Nephron progenitor cell (in vitro differentiated cells): ENCODE data around the gene CALHM4.

ENCODE experiments used
- DNase-seq: peaks from one replicate; pipeline ENCODE4 v3.0.0; 2021
- H3K27ac Mint-ChIP-seq: 2 replicates; pipeline ENCODE4 v1.8.0; 2021; ENCODE audit warnings: mild to moderate bottlenecking, moderate library complexity, mixed read lengths
- H3K27me3 Mint-ChIP-seq: 2 replicates; pipeline ENCODE4 v1.8.0; 2021; ENCODE audit warnings: mild to moderate bottlenecking, low read depth, mixed read lengths; ENCODE audit not compliant: poor library complexity
- H3K36me3 Mint-ChIP-seq: 2 replicates; pipeline ENCODE4 v1.8.0; 2021; ENCODE audit warnings: low read depth, mixed read lengths
- H3K4me1 Mint-ChIP-seq: 2 replicates; pipeline ENCODE4 v1.8.0; 2021; ENCODE audit warnings: mixed read lengths
- H3K4me3 Mint-ChIP-seq: 2 replicates; pipeline ENCODE4 v1.8.0; 2021; ENCODE audit warnings: mild to moderate bottlenecking, moderate library complexity, mixed read lengths
- H3K9me3 Mint-ChIP-seq: 2 replicates; pipeline ENCODE4 v1.8.0; 2021; ENCODE audit warnings: mild to moderate bottlenecking, moderate library complexity, mixed read lengths
- CTCF ChIP-seq: fragments of 200-600 bp; sonication (generic); IDR thresholded peaks from 2 replicates; pipeline ENCODE4 v1.5.0; 2021; ENCODE audit warnings: antibody characterized with exemption

The CALHM4 gene

GRCh38 chr6:116533233-116533957, 20.2 kb upstream of the CALHM4 start:
- H3K27ac Mint-ChIP-seq, result no peak overlapping the region
- H3K36me3 Mint-ChIP-seq, result no peaks in the 10 kb centered on the region
- H3K4me3 Mint-ChIP-seq, result no peak overlapping the region
- H3K27me3 Mint-ChIP-seq, result peaks cover 3% of the 10 kb centered on the region
- H3K4me1 Mint-ChIP-seq, result peaks cover 46% of the 10 kb centered on the region
- DNase-seq, result no peak
- H3K9me3 Mint-ChIP-seq, result no peaks in the 10 kb centered on the region
- TF ChIP-seq CTCF, result no peak

- peaks cover 32% of the 10 kb centered on the region for H3K4me1 Mint-ChIP-seq
- H3K27ac Mint-ChIP-seq, result no peak overlapping the region
- H3K9me3 Mint-ChIP-seq, result no peaks in the 10 kb centered on the region
- no peak for DNase-seq
- TF ChIP-seq CTCF, result no peak
- H3K36me3 Mint-ChIP-seq, result no peaks in the 10 kb centered on the region
- peaks cover 6% of the 10 kb centered on the region for H3K27me3 Mint-ChIP-seq
- H3K4me3 Mint-ChIP-seq, result no peak overlapping the region
Observed at GRCh38 chr6:116535109-116535508, 18.4 kb upstream of the CALHM4 start.

GRCh38 chr6:116536216-116536621, 17.3 kb upstream of the CALHM4 start:
- Mint-ChIP-seq H3K36me3 (no peaks in the 10 kb centered on the region), H3K9me3 (no peaks in the 10 kb centered on the region), H3K4me3 (no peak overlapping the region), H3K4me1 (peaks cover 23% of the 10 kb centered on the region), H3K27me3 (peaks cover 9% of the 10 kb centered on the region), H3K27ac (no peak overlapping the region)
- TF ChIP-seq CTCF, result peak; percentile 86
- DNase-seq, result peak; percentile 15

GRCh38 chr6:116542426-116542825, 11.1 kb upstream of the CALHM4 start:
- no peak for DNase-seq

GRCh38 chr6:116543149-116543548, 10.4 kb upstream of the CALHM4 start:
- no peak for TF ChIP-seq CTCF
- H3K27me3 Mint-ChIP-seq, result peaks cover 16% of the 10 kb centered on the region
- no peaks in the 10 kb centered on the region for H3K9me3 Mint-ChIP-seq
- no peak overlapping the region for H3K4me3 Mint-ChIP-seq
- DNase-seq, result no peak
- H3K27ac Mint-ChIP-seq, result no peak overlapping the region
- H3K36me3 Mint-ChIP-seq, result no peaks in the 10 kb centered on the region
- H3K4me1 Mint-ChIP-seq, result peaks cover 6% of the 10 kb centered on the region

More at GRCh38 chr6:116542426-116542825, 11.1 kb upstream of the CALHM4 start:
- Mint-ChIP-seq H3K4me1 (peaks cover 6% of the 10 kb centered on the region), H3K9me3 (no peaks in the 10 kb centered on the region), H3K36me3 (no peaks in the 10 kb centered on the region), H3K27ac (no peak overlapping the region), H3K4me3 (no peak overlapping the region), H3K27me3 (peaks cover 17% of the 10 kb centered on the region)
- TF ChIP-seq CTCF, result no peak

- Mint-ChIP-seq H3K9me3 (no peaks in the 10 kb centered on the region), H3K4me3 (no peak within 1 kb of the TSS)
Observed at GRCh38 chr6:116545651-116546050, 7.9 kb upstream of the CALHM4 start, which contains the start of gene TRAPPC3L. Gene TRAPPC3L, minus strand, starts transcription at chr6:116545684. Its CDS starts 170 bp downstream, at chr6:116545514.

More at GRCh38 chr6:116545651-116546050, 7.9 kb upstream of the CALHM4 start, which contains the start of gene TRAPPC3L:
- Mint-ChIP-seq H3K27me3 (peaks cover 10% of the 10 kb centered on the region), H3K27ac (no peak within 1 kb of the TSS), H3K36me3 (no peaks in the 10 kb centered on the region), H3K4me1 (peaks cover 10% of the 10 kb centered on the region)
- TF ChIP-seq CTCF, result no peak
- no peak for DNase-seq
